Umbilical cord (tissue), 2 donors: ENCODE measurements around the gene PRB3. TPM values are rescaled to one million over a fixed set of nuclear protein-coding genes. Genes with fewer than 3 reads are reported as not detected.

ENCODE experiments used
- DNase-seq: peaks from one replicate; pipeline ENCODE4 v3.0.0-alpha.2; 2015; ENCODE audit warnings: low spot score
- total RNA-seq: library from RNA; depleted of rRNA; stranded (reverse); fragments of >200 nt; gene quantifications from one replicate; pipeline ENCODE4 v1.2.3, GENCODE V29; 2014; ENCODE audit warnings: low replicate concordance; ENCODE audit not compliant: insufficient read depth

PRB3 gene
- not detected for total RNA-seq

GRCh38 chr12:11269607-11270006, at the start of gene PRB3:
Gene PRB3, minus strand, starts transcription at chr12:11269707. Its CDS starts 38 bp downstream, at chr12:11269669.
- DNase-seq: no peak

- DNase-seq: no peak
Observed at GRCh38 chr12:11310336-11310735, 40.8 kb upstream of the PRB3 start, which contains the start of gene PRB4. Gene PRB4, minus strand, starts transcription at chr12:11310436. Its CDS starts 38 bp downstream, at chr12:11310398.

- no peak for DNase-seq
Observed at GRCh38 chr12:11307143-11307542, 37.6 kb upstream of the PRB3 start.

GRCh38 chr12:11273449-11273848, 3.9 kb upstream of the PRB3 start:
- no peak for DNase-seq

GRCh38 chr12:11264501-11264900, 5.0 kb downstream of the PRB3 start:
- no peak for DNase-seq

GRCh38 chr12:11246489-11246888, 23.0 kb downstream of the PRB3 start:
- no peak for DNase-seq

GRCh38 chr12:11242656-11243055, 26.9 kb downstream of the PRB3 start:
- DNase-seq: no peak

GRCh38 chr12:11240348-11240930, 29.1 kb downstream of the PRB3 start:
- no peak for DNase-seq

GRCh38 chr12:11238275-11238674, 31.2 kb downstream of the PRB3 start:
- DNase-seq: no peak

- no peak for DNase-seq
Observed at GRCh38 chr12:11233532-11233931, 36.0 kb downstream of the PRB3 start.

- DNase-seq: peak; percentile 10
Observed at GRCh38 chr12:11228296-11228879, 41.1 kb downstream of the PRB3 start.

- DNase-seq: no peak
Observed at GRCh38 chr12:11227373-11227772, 42.1 kb downstream of the PRB3 start.

Other genes starting within 250 kb of the PRB3 start
- gene TAS2R19, start 247.1 kb downstream of the PRB3 start, total RNA-seq: 21.9 TPM
- gene TAS2R31, start 238.3 kb downstream of the PRB3 start, total RNA-seq: 32.5 TPM
- gene TAS2R46, start 207.4 kb downstream of the PRB3 start, total RNA-seq: 17.3 TPM
- gene TAS2R43, start 177.4 kb downstream of the PRB3 start, total RNA-seq: 1.4 TPM
- gene TAS2R30, start 135.1 kb downstream of the PRB3 start, total RNA-seq: 22.4 TPM
- 12.5 TPM for gene SMIM10L1, start 98.5 kb downstream of the PRB3 start, total RNA-seq
- gene TAS2R42, start 82.8 kb downstream of the PRB3 start, total RNA-seq: 2.4 TPM
- gene PRB4, start 40.7 kb upstream of the PRB3 start, total RNA-seq: not detected
- gene PRB2, start 125.9 kb upstream of the PRB3 start, total RNA-seq: not detected